Peyer's patch (tissue), 4 donors: ENCODE data around the gene SPARCL1. TPM values are rescaled to one million over a fixed set of nuclear protein-coding genes. Genes with fewer than 3 reads are reported as not detected.
"Not testable (repeated sequence)": the region's sequence is repeated elsewhere in the genome, so short reads cannot be mapped to it uniquely, and the experiment has no call there.

ENCODE experiments used
- DNase-seq, 3 donors: peaks; one replicate each; pipeline ENCODE4 v3.0.0-alpha.2; 2017 to 2019
- H3K27ac ChIP-seq, 4 donors: fragments of 200-600 bp; sonication (generic); one replicate each; pipeline ENCODE4 v1.5.1; 2016 to 2019
- H3K27me3 ChIP-seq, 2 donors: fragments of 200-600 bp; sonication (generic); one replicate each; pipeline ENCODE4 v1.5.1; 2019
- H3K36me3 ChIP-seq, 3 donors: fragments of 200-600 bp; sonication (generic); one replicate each; pipeline ENCODE4 v1.5.1; 2016 to 2019
- H3K4me1 ChIP-seq, 4 donors: fragments of 200-600 bp; sonication (generic); one replicate each; pipeline ENCODE4 v1.5.1; 2016 to 2019
- H3K4me3 ChIP-seq, 4 donors: fragments of 200-600 bp; sonication (generic); 1 replicate in 3 of 4; 2 replicates in 1 of 4; pipeline ENCODE4 v1.5.1; 2016 to 2019; ENCODE audit warnings: mild to moderate bottlenecking in 1 of 4
- H3K9me3 ChIP-seq, 4 donors: fragments of 200-600 bp; sonication (generic); one replicate each; pipeline ENCODE4 v1.5.1; 2016 to 2019; ENCODE audit warnings: mild to moderate bottlenecking in 1 of 4
- CTCF ChIP-seq, 6 experiments: fragments of 450-650 bp in 4 of 6; fragments of 200-600 bp in 2 of 6; sonication (generic) in 1 of 6; IDR thresholded peaks; one replicate each; pipeline ENCODE4 v1.5.1; 2017 to 2019; ENCODE audit warnings: antibody characterized with exemption in 6 of 6, mild to moderate bottlenecking in 3 of 6, moderate library complexity in 1 of 6
- POLR2A ChIP-seq, 2 donors: fragments of 450-650 bp; IDR thresholded peaks; one replicate each; pipeline ENCODE4 v1.5.1; 2017; ENCODE audit warnings: antibody characterized with exemption in 2 of 2, mild to moderate bottlenecking in 2 of 2, moderate library complexity in 2 of 2
- total RNA-seq, 4 donors: library from RNA; depleted of rRNA; stranded (reverse); fragments of >200 nt; gene quantifications; one replicate each; pipeline ENCODE4 v1.1.0, GENCODE V29; 2016

Gene SPARCL1, protein sequence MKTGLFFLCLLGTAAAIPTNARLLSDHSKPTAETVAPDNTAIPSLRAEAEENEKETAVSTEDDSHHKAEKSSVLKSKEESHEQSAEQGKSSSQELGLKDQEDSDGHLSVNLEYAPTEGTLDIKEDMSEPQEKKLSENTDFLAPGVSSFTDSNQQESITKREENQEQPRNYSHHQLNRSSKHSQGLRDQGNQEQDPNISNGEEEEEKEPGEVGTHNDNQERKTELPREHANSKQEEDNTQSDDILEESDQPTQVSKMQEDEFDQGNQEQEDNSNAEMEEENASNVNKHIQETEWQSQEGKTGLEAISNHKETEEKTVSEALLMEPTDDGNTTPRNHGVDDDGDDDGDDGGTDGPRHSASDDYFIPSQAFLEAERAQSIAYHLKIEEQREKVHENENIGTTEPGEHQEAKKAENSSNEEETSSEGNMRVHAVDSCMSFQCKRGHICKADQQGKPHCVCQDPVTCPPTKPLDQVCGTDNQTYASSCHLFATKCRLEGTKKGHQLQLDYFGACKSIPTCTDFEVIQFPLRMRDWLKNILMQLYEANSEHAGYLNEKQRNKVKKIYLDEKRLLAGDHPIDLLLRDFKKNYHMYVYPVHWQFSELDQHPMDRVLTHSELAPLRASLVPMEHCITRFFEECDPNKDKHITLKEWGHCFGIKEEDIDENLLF
- 100 to 1,000 TPM in 3 of 4 donors, 10 to 100 TPM in 1; 37.1 to 120 (median 117) TPM for total RNA-seq

DNA sequence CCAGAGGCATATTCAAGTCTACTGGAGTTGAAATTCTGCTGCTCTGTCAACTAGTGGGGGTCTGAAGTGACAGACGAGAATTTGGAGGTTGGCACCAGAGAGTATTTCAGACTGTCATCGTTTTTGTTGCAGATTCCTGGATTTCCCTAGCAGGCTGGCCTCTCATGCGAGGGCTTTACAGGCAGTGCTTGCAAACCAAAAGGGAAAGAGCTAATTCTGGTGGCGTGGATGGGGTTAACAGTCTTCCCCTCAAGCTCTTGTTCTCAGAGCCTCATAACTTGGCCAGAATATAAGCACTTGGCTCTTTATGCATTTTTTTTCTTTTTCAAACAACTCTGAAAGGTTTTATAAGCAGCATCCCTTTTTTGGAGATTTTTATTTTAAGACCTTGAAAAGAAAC lies at the start of gene SPARCL1:
Gene SPARCL1 (minus strand): TSS at position 190 of the 400 bp plus-strand sequence. CDS start 29,802 bp downstream, outside the sequence.
- H3K9me3 ChIP-seq, result peaks cover 0 to 7% (median 0%) of the 10 kb centered on the region in 4 donors
- TF ChIP-seq CTCF (IDR thresholded peaks at IDR 0.05), result no peak
- TF ChIP-seq POLR2A (IDR thresholded peaks at IDR 0.05), result no peak
- no peaks in the 10 kb centered on the region for H3K27me3 ChIP-seq
- H3K36me3 ChIP-seq, result no peaks in the 10 kb centered on the region
- H3K4me1 ChIP-seq, result no peaks in the 10 kb centered on the region
- H3K27ac ChIP-seq, result peak within 1 kb of the TSS; percentile 56 to 81 (median 68)
- DNase-seq, result no peak
- H3K4me3 ChIP-seq, result peak within 1 kb of the TSS; percentile 9 to 45 (median 28)

DNA sequence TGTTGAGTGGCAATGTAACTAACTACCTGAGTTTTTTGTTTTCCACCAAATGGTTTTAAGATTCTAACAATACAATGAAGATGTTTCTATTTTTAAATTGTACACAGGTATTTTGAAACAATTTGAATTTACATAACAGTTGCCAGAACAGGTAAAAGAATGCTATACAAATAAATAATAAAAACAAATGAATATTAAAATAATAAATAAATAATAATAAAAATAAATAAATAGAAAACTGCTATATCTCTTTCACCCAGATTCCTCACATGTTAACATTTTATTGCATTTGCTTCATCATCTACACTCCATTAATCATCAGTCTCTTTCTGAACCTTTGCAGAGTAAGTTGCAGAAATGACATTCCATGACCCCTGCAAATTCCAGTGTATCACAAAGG lies 46.8 kb upstream of the SPARCL1 start:
- Histone ChIP-seq H3K27ac (no peak overlapping the region), H3K4me1 (no peaks in the 10 kb centered on the region), H3K9me3 (no peaks in the 10 kb centered on the region), H3K4me3 (no peak overlapping the region), H3K27me3 (no peaks in the 10 kb centered on the region), H3K36me3 (no peaks in the 10 kb centered on the region)
- DNase-seq, result no peak
- TF ChIP-seq POLR2A (IDR thresholded peaks at IDR 0.05), result no peak
- no peak for TF ChIP-seq CTCF (IDR thresholded peaks at IDR 0.05)

DNA sequence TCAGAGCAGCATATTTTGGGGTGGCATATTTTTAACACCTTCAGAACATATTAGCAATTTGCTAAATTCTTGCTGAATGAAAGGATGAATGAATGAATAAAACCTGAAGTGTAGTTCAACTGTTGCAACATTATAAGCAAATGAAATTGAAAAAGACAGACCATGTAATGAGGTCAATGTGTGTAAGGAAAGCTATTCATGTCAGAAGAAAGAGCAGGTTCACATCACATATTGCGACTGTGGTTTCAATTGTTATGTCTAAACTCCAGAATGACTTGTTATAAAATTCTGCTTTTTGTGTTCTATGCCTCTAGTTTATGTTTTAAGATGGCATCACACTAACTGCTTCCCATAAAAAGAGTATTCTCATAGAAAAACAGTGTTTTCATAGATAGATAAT lies 46.2 kb upstream of the SPARCL1 start:
- no peaks in the 10 kb centered on the region for H3K27me3 ChIP-seq
- no peaks in the 10 kb centered on the region for H3K9me3 ChIP-seq
- DNase-seq, result no peak
- no peak overlapping the region for H3K27ac ChIP-seq
- no peak overlapping the region for H3K4me3 ChIP-seq
- H3K4me1 ChIP-seq, result no peaks in the 10 kb centered on the region
- TF ChIP-seq POLR2A (IDR thresholded peaks at IDR 0.05), result no peak
- H3K36me3 ChIP-seq, result no peaks in the 10 kb centered on the region

GRCh38 chr4:87574996-87575395 lies 45.8 kb upstream of the SPARCL1 start:
- Histone ChIP-seq H3K36me3 (no peaks in the 10 kb centered on the region), H3K4me3 (no peak overlapping the region), H3K9me3 (no peaks in the 10 kb centered on the region), H3K27me3 (no peaks in the 10 kb centered on the region), H3K27ac (no peak overlapping the region), H3K4me1 (no peaks in the 10 kb centered on the region)
- DNase-seq, result no peak
- TF ChIP-seq POLR2A (IDR thresholded peaks at IDR 0.05), result no peak

DNA sequence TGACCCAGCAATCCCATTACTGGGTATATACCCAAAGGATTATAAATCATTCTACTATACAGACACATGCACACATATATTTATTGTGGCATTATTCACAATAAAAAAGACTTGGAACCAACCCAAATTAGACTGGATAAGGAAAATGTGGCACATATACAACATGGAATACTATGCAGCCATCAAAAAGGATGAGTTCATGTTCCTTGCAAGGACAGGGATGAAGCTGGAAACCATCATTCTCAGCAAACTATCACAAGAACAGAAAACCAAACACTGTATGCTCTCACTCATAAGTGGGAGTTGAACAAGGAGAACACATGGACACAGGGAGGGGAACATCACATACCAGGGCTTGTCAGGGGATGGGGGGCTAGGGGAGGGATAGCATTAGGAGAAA lies 45.2 kb upstream of the SPARCL1 start:
- not testable (repeated sequence) for H3K27me3 ChIP-seq, H3K4me3 ChIP-seq, H3K4me1 ChIP-seq, DNase-seq, H3K27ac ChIP-seq, H3K36me3 ChIP-seq, H3K9me3 ChIP-seq

GRCh38 chr4:87570290-87570805 lies 41.2 kb upstream of the SPARCL1 start:
- H3K27me3 ChIP-seq, result no peaks in the 10 kb centered on the region
- DNase-seq, result no peak
- TF ChIP-seq POLR2A (IDR thresholded peaks at IDR 0.05), result no peak
- no peak for TF ChIP-seq CTCF (IDR thresholded peaks at IDR 0.05)
- H3K4me3 ChIP-seq, result no peak overlapping the region
- no peaks in the 10 kb centered on the region for H3K9me3 ChIP-seq
- H3K36me3 ChIP-seq, result no peaks in the 10 kb centered on the region
- H3K27ac ChIP-seq, result no peak overlapping the region
- no peaks in the 10 kb centered on the region for H3K4me1 ChIP-seq

DNA sequence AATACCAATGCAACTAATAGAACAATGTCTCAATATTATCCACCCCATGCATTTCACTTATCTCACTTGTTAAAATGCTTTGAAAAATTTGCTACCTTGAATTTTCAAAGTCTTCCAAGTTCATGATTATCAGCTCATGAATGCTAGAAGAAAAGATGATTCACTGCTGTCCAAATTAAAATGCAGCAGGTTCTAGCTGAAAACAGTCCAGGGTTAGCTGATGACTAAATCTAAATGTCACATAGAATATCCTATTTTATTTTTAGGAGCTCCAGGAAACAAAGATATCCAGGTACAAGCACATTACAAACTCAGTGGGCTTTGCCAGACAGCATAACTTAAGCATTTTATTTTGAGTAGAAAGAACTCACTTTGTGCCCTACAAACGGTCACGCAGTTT lies 38.0 kb upstream of the SPARCL1 start:
- Histone ChIP-seq H3K36me3 (no peaks in the 10 kb centered on the region), H3K27ac (no peak overlapping the region), H3K4me1 (no peaks in the 10 kb centered on the region), H3K4me3 (no peak overlapping the region), H3K27me3 (no peaks in the 10 kb centered on the region), H3K9me3 (no peaks in the 10 kb centered on the region)
- no peak for TF ChIP-seq POLR2A (IDR thresholded peaks at IDR 0.05)
- no peak for TF ChIP-seq CTCF (IDR thresholded peaks at IDR 0.05)
- DNase-seq, result no peak
